ENCODE measurements around the gene SIT1.
"Not testable (repeated sequence)": the region's sequence is repeated elsewhere in the genome, so short reads cannot be mapped to it uniquely, and the experiment has no call there.

Gene SIT1

DNA sequence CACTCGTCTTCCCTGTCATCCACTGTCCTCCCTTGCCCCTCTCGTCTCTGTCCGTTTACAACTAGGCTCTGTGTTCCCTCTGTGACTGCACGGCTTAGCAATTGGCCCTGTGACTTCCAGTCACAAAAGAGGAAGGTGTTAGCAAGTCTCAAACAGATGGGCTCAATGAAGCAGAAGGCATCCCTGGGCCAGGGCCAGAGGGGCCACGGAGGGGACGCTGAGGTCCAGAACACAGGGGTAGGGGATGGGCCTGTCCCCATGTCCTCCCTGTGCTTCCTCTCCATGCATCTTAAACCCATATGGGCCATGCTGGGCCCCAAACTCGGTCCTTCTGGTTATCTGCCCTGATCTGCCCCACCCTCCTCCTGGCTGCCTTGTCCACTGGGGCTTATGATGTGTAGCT, 32.4 kb downstream of the SIT1 start, which contains the start of gene CD72:
Gene CD72 (minus strand): TSS at position 89 of the 403 bp plus-strand sequence. CDS start 110 bp downstream, outside the sequence.
- peak within 1 kb of the TSS; percentile 28; the same call in 1 of the 2 replicates for H3K4me3 ChIP-seq (ENCODE audit: control insufficient read depth, low read depth, low read length)
- TF ChIP-seq, protein P1, sequence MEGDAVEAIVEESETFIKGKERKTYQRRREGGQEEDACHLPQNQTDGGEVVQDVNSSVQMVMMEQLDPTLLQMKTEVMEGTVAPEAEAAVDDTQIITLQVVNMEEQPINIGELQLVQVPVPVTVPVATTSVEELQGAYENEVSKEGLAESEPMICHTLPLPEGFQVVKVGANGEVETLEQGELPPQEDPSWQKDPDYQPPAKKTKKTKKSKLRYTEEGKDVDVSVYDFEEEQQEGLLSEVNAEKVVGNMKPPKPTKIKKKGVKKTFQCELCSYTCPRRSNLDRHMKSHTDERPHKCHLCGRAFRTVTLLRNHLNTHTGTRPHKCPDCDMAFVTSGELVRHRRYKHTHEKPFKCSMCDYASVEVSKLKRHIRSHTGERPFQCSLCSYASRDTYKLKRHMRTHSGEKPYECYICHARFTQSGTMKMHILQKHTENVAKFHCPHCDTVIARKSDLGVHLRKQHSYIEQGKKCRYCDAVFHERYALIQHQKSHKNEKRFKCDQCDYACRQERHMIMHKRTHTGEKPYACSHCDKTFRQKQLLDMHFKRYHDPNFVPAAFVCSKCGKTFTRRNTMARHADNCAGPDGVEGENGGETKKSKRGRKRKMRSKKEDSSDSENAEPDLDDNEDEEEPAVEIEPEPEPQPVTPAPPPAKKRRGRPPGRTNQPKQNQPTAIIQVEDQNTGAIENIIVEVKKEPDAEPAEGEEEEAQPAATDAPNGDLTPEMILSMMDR (IDR thresholded peaks at IDR 0.05; ENCODE audit: control insufficient read depth, insufficient read depth, low read depth, low read length, missing control alignments), result no peak
- no peak for DNase-seq (ENCODE audit: low read depth)

DNA sequence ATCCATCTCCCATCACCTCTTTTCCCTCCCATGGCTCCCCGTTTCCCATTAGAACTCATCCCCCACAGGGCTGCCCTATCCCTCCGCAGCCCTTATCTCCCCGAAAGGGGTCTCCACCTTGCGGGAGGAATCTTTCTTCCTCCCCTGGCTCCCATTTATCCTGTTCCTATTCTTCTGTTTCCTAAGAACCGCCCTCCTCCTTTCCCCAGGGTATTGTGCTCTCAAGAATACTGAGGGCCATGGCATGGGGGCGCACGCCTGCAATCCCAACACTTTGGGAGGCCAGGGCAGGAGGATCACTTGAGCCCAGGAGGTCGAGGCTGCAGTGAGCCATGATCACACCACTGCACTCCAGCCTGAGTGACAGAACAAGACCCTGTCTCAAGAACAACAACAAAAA, 33.2 kb downstream of the SIT1 start:
- H3K4me3 ChIP-seq (ENCODE audit: control insufficient read depth, low read depth, low read length), result no peak overlapping the region
- DNase-seq (ENCODE audit: low read depth), result no peak
- TF ChIP-seq, protein P1 (IDR thresholded peaks at IDR 0.05; ENCODE audit: control insufficient read depth, insufficient read depth, low read depth, low read length, missing control alignments), result no peak

DNA sequence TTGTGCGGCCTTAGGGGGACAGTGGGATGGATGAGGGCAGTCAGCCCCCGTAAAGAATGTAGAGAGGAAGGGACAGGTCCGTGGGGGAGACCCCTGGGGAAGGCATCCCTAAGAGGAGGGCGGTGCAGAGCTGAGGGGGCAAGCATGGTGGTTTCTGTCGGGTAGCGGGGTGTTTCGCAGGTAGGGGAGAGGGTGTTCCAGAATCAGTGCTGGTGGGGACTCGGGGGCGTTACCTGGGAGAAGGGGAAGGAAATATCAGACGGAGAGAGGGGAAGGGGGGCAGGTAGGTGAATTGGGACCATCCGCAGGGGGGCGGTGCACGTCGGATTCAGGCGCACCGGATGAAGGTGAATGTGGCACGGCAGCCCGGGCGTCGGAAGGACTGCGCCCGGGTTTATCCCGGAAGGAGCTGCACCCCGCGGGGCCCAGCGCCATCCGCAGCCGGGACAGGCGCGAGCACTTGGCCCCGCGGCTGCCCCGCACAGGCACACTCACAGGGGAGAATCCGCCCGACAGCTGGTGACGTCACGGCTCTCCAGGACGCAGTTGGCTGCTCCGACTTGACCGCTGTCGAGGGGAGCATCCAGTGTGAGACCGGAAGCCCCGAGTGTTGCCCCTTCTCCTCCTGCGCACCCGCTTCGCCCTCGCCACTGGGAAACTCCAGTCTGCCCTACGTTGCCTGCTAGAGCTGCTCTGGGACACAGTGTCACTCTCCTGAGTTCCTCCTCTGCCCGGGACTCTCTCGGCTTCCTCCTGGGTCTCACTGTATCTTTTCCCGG, 33.9 kb downstream of the SIT1 start:
- peak; percentile 7 for DNase-seq (ENCODE audit: low read depth)
- TF ChIP-seq, protein P1 (IDR thresholded peaks at IDR 0.05; ENCODE audit: control insufficient read depth, insufficient read depth, low read depth, low read length, missing control alignments), result no peak
- peak overlapping the region; percentile 28 for H3K4me3 ChIP-seq (ENCODE audit: control insufficient read depth, low read depth, low read length)

DNA sequence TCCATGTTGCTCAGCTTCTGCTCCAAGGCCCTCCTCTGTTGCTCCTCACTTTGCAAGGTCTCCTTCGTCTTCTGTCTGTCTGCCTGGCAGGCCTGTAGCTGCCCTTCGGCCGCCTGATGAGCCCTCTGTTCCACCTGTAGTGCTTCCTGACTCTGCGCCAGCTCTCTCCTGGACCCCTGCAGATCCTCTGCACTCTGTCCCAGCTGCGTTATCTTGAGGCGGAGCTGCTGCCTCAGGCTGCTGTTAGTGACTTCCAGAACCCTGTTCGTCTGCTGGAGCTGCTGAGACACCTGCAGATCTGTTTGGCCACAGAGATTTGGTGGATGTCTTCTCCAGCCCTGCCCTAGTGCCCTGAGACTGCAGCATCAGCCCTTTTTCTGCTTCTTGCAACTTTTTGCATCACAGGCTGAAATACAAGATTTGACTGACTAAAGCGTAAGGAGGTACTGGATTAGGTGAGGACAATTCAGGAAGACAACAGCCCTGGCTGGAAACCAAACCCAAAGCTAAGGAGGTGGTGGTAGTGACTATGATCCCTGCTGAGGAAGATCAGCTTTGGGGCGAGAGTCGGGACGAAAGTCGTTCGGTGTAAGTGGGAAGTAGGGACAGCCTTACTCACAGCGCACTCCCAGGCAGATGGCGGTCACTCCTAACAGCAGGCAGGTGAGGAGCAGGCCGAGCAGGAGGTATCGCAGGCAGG, 34.6 kb downstream of the SIT1 start:
- TF ChIP-seq, protein P1 (IDR thresholded peaks at IDR 0.05; ENCODE audit: control insufficient read depth, insufficient read depth, low read depth, low read length, missing control alignments), result no peak
- no peak overlapping the region for H3K4me3 ChIP-seq (ENCODE audit: control insufficient read depth, low read depth, low read length)
- no peak for DNase-seq (ENCODE audit: low read depth)

DNA sequence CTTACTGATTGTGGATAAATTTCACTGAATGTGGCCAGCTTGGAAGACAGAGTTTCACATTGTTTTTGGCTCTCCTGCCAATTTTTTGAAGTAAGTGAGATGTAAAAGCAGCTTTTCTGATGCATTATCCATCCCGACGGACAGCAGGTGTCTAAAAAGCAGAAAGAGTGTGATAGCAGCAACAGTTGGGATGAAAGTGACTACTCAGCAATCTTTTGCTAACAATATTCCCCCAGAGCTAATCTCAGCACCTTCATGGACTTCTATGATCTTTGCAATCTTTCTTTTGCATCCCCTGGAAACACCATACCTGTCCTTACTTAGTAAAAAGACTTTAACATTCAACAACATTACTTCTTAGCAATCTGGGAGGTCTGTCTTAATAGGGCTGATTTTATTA, 37.9 kb downstream of the SIT1 start:
- DNase-seq (ENCODE audit: low read depth), result no peak
- no peak overlapping the region for H3K4me3 ChIP-seq (ENCODE audit: control insufficient read depth, low read depth, low read length)
- TF ChIP-seq, protein P1 (IDR thresholded peaks at IDR 0.05; ENCODE audit: control insufficient read depth, insufficient read depth, low read depth, low read length, missing control alignments), result no peak

DNA sequence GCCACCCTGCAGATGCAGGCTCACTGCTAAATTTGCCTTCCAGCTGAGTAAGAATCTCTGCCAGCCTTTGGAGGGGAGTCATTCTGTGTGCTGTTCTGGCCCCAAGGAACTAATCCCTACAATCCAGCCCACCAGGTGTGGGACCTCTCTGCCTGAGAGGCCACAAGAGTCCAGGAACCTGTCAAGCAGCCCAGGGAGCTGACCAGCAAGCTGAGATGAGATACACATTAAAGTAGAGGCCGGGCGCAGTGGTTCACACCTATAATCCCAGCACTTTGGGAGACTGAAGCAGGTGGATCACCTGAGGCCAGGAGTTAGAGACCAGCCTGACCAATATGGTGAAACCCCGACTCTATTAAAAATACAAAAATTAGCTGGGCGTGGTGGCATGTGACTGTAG, 38.7 kb downstream of the SIT1 start:
- not testable (repeated sequence) for H3K4me3 ChIP-seq (ENCODE audit: control insufficient read depth, low read depth, low read length); DNase-seq (ENCODE audit: low read depth)

DNA sequence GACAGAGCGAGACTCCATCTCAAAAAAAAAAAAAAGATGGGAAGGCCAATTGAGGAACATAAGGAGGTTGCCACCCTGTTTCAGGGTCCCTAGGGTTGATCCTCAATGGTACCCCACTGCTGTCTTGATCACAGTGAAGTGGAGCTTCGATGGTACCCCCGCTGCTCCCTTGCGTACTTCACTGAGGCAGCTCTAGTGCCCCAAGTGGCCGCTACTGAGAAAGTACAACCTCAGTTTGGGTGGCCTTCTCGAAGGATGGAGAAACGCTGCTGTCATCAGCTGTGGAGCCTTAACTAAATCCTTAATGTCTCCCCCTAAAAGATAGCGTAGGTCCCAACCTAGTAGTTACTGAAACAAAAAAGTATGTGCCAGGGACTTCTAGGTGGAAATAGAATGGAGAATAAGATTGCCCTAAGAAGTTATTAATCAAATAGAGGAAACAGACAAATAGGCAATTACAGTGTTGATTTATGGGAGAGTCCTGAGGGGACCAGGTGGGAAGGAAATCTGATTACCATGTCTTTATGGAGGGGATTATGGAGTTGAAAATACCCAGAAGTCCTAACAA, 39.4 kb downstream of the SIT1 start:
- H3K4me3 ChIP-seq (ENCODE audit: control insufficient read depth, low read depth, low read length), result no peak overlapping the region
- DNase-seq (ENCODE audit: low read depth), result no peak
- TF ChIP-seq, protein P1 (IDR thresholded peaks at IDR 0.05; ENCODE audit: control insufficient read depth, insufficient read depth, low read depth, low read length, missing control alignments), result peak; percentile 76

Measured in AG09309 (cell line).